NOMO-1 treated with DMSO at 0.1 percent for 48 hours (cell line): ENCODE results near the gene CHMP2A.

ENCODE experiments used
- DNase-seq: peaks from one replicate; lab custom pipeline; 2025; ENCODE audit not compliant: unreplicated experiment; lab: John Stamatoyannopoulos, UW

The CHMP2A gene

GRCh38 chr19:58570770-58571574 lies 16.1 kb upstream of the CHMP2A start:
- DNase-seq: no peak

- no peak for DNase-seq
Observed at GRCh38 chr19:58569943-58570670, 15.2 kb upstream of the CHMP2A start.

GRCh38 chr19:58569191-58569942 lies 14.5 kb upstream of the CHMP2A start:
- no peak for DNase-seq

GRCh38 chr19:58568453-58569130 lies 13.7 kb upstream of the CHMP2A start:
- no peak for DNase-seq

- DNase-seq: no peak
Observed at GRCh38 chr19:58566989-58567388, 12.1 kb upstream of the CHMP2A start.

- no peak for DNase-seq
Observed at GRCh38 chr19:58563823-58564222, 8.9 kb upstream of the CHMP2A start.

- no peak for DNase-seq
Observed at GRCh38 chr19:58563034-58563573, 8.2 kb upstream of the CHMP2A start.

- no peak for DNase-seq
Observed at GRCh38 chr19:58562122-58563033, 7.5 kb upstream of the CHMP2A start.

- no peak for DNase-seq
Observed at GRCh38 chr19:58561373-58562121, 6.6 kb upstream of the CHMP2A start.

- no peak for DNase-seq
Observed at GRCh38 chr19:58560921-58561320, 6.0 kb upstream of the CHMP2A start.

GRCh38 chr19:58560007-58560887 lies 5.3 kb upstream of the CHMP2A start:
- no peak for DNase-seq

GRCh38 chr19:58559275-58560006 lies 4.5 kb upstream of the CHMP2A start:
- DNase-seq: no peak

GRCh38 chr19:58558623-58559274 lies 3.8 kb upstream of the CHMP2A start:
- no peak for DNase-seq

GRCh38 chr19:58558066-58558622 lies 3.2 kb upstream of the CHMP2A start, which contains the start of gene UBE2M:
UBE2M (minus strand) TSS chr19:58558611; CDS start chr19:58558381, 230 bp downstream.
- DNase-seq: no peak

GRCh38 chr19:58557221-58558065 lies 2.5 kb upstream of the CHMP2A start:
- no peak for DNase-seq
